HL-60 (cell line): ENCODE measurements around the gene DYNLT4.

ENCODE experiments used
- DNase-seq, 2 experiments: peaks; one replicate each; pipeline ENCODE4 v3.0.0-alpha.2; 2010 to 2020; ENCODE audit warnings: low read depth in 1 of 2, low spot score in 1 of 2
- H3K27ac ChIP-seq: fragments of 250-450 bp; sonication (Bioruptor Pico); replicated peaks from 2 replicates; pipeline ENCODE4 v1.5.1; 2020; ENCODE audit warnings: mild to moderate bottlenecking, moderate library complexity
- H3K27me3 ChIP-seq: fragments of 250-450 bp; sonication (Bioruptor Pico); 2 replicates; pipeline ENCODE4 v1.5.1; 2021; ENCODE audit warnings: mild to moderate bottlenecking, moderate library complexity; ENCODE audit not compliant: insufficient read depth, poor library complexity, severe bottlenecking
- H3K4me3 ChIP-seq: replicated peaks from 2 replicates; pipeline ENCODE4 v1.5.1; 2011; ENCODE audit warnings: mild to moderate bottlenecking, control low read depth, low read length; ENCODE audit not compliant: insufficient read depth
- CTCF ChIP-seq: IDR thresholded peaks from one replicate; pipeline ENCODE4 v1.5.1; 2011; ENCODE audit warnings: low read length, control low read depth, inconsistent platforms; ENCODE audit not compliant: insufficient read depth
- GABPA ChIP-seq: IDR thresholded peaks from 2 replicates; pipeline ENCODE4 v1.6.1; 2012; ENCODE audit warnings: low read depth
- POLR2AphosphoS5 ChIP-seq: IDR thresholded peaks from 2 replicates; pipeline ENCODE4 v1.6.1; 2012; ENCODE audit warnings: low read depth
- REST ChIP-seq: IDR thresholded peaks from 2 replicates; pipeline ENCODE4 v1.6.1; 2012; ENCODE audit warnings: low read depth; ENCODE audit not compliant: insufficient replicate concordance
- SPI1 ChIP-seq: IDR thresholded peaks from 2 replicates; pipeline ENCODE4 v1.6.1; 2012; ENCODE audit warnings: low read depth, mild to moderate bottlenecking, borderline replicate concordance

The DYNLT4 gene

GRCh38 chr1:44790968-44791801 is 16.0 kb downstream of the DYNLT4 start:
- TF ChIP-seq SPI1 (no peak), REST (no peak), CTCF (no peak), POLR2AphosphoS5 (no peak)
- Histone ChIP-seq H3K27me3 (no peaks in the 10 kb centered on the region), H3K4me3 (no peak overlapping the region), H3K27ac (no peak overlapping the region)
- no peak for DNase-seq

- Histone ChIP-seq H3K27ac (no peak within 1 kb of the TSS), H3K4me3 (no peak within 1 kb of the TSS), H3K27me3 (no peaks in the 10 kb centered on the region)
- DNase-seq: no peak
- no peak for TF ChIP-seq SPI1
- no peak for TF ChIP-seq GABPA
- no peak for TF ChIP-seq CTCF
- no peak for TF ChIP-seq POLR2AphosphoS5
- TF ChIP-seq REST: no peak
Observed at GRCh38 chr1:44788120-44788860, 18.9 kb downstream of the DYNLT4 start, which contains the start of gene BEST4. BEST4 (minus strand) TSS chr1:44788170; CDS start chr1:44787705, 465 bp downstream.

GRCh38 chr1:44787506-44787905 is 19.6 kb downstream of the DYNLT4 start:
- no peak overlapping the region for H3K27ac ChIP-seq
- DNase-seq: no peak
- no peaks in the 10 kb centered on the region for H3K27me3 ChIP-seq
- TF ChIP-seq CTCF (no peak), SPI1 (no peak), GABPA (no peak), REST (no peak), POLR2AphosphoS5 (no peak)
- H3K4me3 ChIP-seq: no peak overlapping the region
